Osteoblast (primary cell): ENCODE results near the gene IDS. TPM values are rescaled to one million over a fixed set of nuclear protein-coding genes. Genes with fewer than 3 reads are reported as not detected.
"Not testable (repeated sequence)": the region's sequence is repeated elsewhere in the genome, so short reads cannot be mapped to it uniquely, and the experiment has no call there.

Experiments
- DNase-seq: peaks from one replicate; pipeline ENCODE4 v3.0.0; 2011; ENCODE audit warnings: low spot score, mixed read lengths; ENCODE audit not compliant: insufficient read length; ENCODE audit errors: missing footprints
- H2AFZ ChIP-seq: 2 replicates; pipeline ENCODE4 v1.6.0; 2011; ENCODE audit warnings: mild to moderate bottlenecking, low read length
- H3K27ac ChIP-seq: 2 replicates; pipeline ENCODE4 v1.5.1; 2011; ENCODE audit warnings: mild to moderate bottlenecking, low read depth, low read length, moderate library complexity
- H3K27me3 ChIP-seq: 2 replicates; pipeline ENCODE4 v1.6.0; 2012; ENCODE audit warnings: mild to moderate bottlenecking, control low read depth, inconsistent platforms, low read length, moderate library complexity; ENCODE audit not compliant: insufficient read depth
- H3K36me3 ChIP-seq: 2 replicates; pipeline ENCODE4 v1.5.1; 2011; ENCODE audit warnings: mild to moderate bottlenecking, low read length, control low read depth, moderate library complexity; ENCODE audit not compliant: insufficient read depth
- H3K4me1 ChIP-seq: 2 replicates; pipeline ENCODE4 v1.5.1; 2011; ENCODE audit warnings: mild to moderate bottlenecking, low read length, control low read depth, moderate library complexity; ENCODE audit not compliant: insufficient read depth
- H3K4me2 ChIP-seq: 2 replicates; pipeline ENCODE4 v1.6.0; 2011; ENCODE audit warnings: mild to moderate bottlenecking, low read length; ENCODE audit not compliant: insufficient read depth
- H3K4me3 ChIP-seq: fragments of 200-600 bp; sonication (generic); 3 replicates; pipeline ENCODE4 v1.5.1; 2012; ENCODE audit warnings: mild to moderate bottlenecking, low read length, inconsistent platforms; ENCODE audit not compliant: insufficient read depth
- H3K79me2 ChIP-seq: 2 replicates; pipeline ENCODE4 v1.6.0; 2012; ENCODE audit warnings: mild to moderate bottlenecking, low read length, control low read depth, inconsistent platforms; ENCODE audit not compliant: insufficient read depth
- H3K9me3 ChIP-seq: 2 replicates; pipeline ENCODE4 v1.5.1; 2011; ENCODE audit warnings: low read depth, low read length, control low read depth
- H4K20me1 ChIP-seq: 2 replicates; pipeline ENCODE4 v1.6.0; 2012; ENCODE audit warnings: mild to moderate bottlenecking, low read length, control low read depth; ENCODE audit not compliant: insufficient read depth
- CTCF ChIP-seq: IDR thresholded peaks from 2 replicates; pipeline ENCODE4 v1.5.1; 2011; ENCODE audit warnings: mild to moderate bottlenecking, low read depth, low read length, moderate library complexity; ENCODE audit errors: extremely low read depth
- total RNA-seq: library from RNA; depleted of rRNA; stranded (reverse); fragments of >200 nt; gene quantifications from 2 replicates; pipeline ENCODE4 v1.2.3, GENCODE V29; 2012

Gene IDS
- total RNA-seq, 1 donor, result 48.9 TPM

GRCh38 chrX:149491812-149492211, 13.3 kb downstream of the IDS start:
- Histone ChIP-seq H3K27ac (no peak overlapping the region), H3K27me3 (no peaks in the 10 kb centered on the region), H3K9me3 (no peaks in the 10 kb centered on the region), H3K4me2 (no peak overlapping the region), H3K4me1 (peaks cover 26% of the 10 kb centered on the region), H2AFZ (no peak overlapping the region), H3K36me3 (peaks cover 43% of the 10 kb centered on the region), H3K79me2 (no peaks in the 10 kb centered on the region), H4K20me1 (peaks cover 17% of the 10 kb centered on the region), H3K4me3 (no peak overlapping the region)
- TF ChIP-seq CTCF, result no peak
- DNase-seq, result no peak

- H3K27ac ChIP-seq, result no peak overlapping the region
- no peak for DNase-seq
Measured at GRCh38 chrX:149490100-149490499, 15.0 kb downstream of the IDS start.

GRCh38 chrX:149488411-149489052, 16.6 kb downstream of the IDS start:
- not testable (repeated sequence) for H3K4me1 ChIP-seq, H3K4me2 ChIP-seq, H3K9me3 ChIP-seq, H2AFZ ChIP-seq, H3K27ac ChIP-seq, H4K20me1 ChIP-seq, H3K27me3 ChIP-seq, H3K4me3 ChIP-seq, H3K79me2 ChIP-seq, DNase-seq
- peaks cover 38% of the 10 kb centered on the region for H3K36me3 ChIP-seq

More at GRCh38 chrX:149490100-149490499, 15.0 kb downstream of the IDS start:
- Histone ChIP-seq H3K27me3 (no peaks in the 10 kb centered on the region), H3K4me3 (no peak overlapping the region), H3K36me3 (peaks cover 44% of the 10 kb centered on the region), H3K4me1 (peaks cover 11% of the 10 kb centered on the region), H3K9me3 (no peaks in the 10 kb centered on the region), H3K79me2 (no peaks in the 10 kb centered on the region), H2AFZ (no peak overlapping the region), H3K4me2 (no peak overlapping the region), H4K20me1 (peaks cover 16% of the 10 kb centered on the region)
- TF ChIP-seq CTCF, result no peak

- not testable (repeated sequence) for H3K79me2 ChIP-seq, H2AFZ ChIP-seq, DNase-seq, H3K27ac ChIP-seq, H4K20me1 ChIP-seq, H3K4me1 ChIP-seq, H3K4me2 ChIP-seq, H3K4me3 ChIP-seq, H3K27me3 ChIP-seq, H3K9me3 ChIP-seq
- H3K36me3 ChIP-seq, result peaks cover 34% of the 10 kb centered on the region
Measured at GRCh38 chrX:149488008-149488407, 17.1 kb downstream of the IDS start.

- Histone ChIP-seq H3K4me1 (no peaks in the 10 kb centered on the region), H4K20me1 (no peaks in the 10 kb centered on the region), H3K27me3 (no peaks in the 10 kb centered on the region), H3K4me2 (no peak overlapping the region), H3K9me3 (no peaks in the 10 kb centered on the region), H2AFZ (no peak overlapping the region), H3K36me3 (peaks cover 35% of the 10 kb centered on the region), H3K79me2 (no peaks in the 10 kb centered on the region), H3K4me3 (no peak overlapping the region), H3K27ac (no peak overlapping the region)
- DNase-seq, result peak; percentile 78
- TF ChIP-seq CTCF, result peak; percentile 28
Measured at GRCh38 chrX:149487292-149487691, 17.8 kb downstream of the IDS start.
